ENCODE data around the gene TEC.
"Not testable (repeated sequence)": the region's sequence is repeated elsewhere in the genome, so short reads cannot be mapped to it uniquely, and the experiment has no call there.

The TEC gene

DNA sequence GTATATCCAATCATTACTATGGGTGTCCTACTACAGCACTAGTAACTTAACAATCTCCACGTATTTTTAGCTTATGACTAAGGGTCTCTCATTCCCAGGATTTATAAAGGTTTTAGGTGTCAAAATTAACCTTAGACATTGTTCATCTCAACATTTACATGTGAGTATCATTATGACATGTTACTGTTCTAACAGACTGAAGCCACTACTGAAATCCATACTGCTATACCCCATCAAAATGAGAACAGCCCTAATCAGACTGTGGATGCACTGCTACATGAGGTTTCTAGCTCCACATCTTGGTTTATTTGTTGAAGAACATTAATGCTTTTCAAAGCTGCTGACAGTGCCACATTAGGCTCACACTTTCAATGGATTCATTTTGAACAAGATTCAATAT, 100.0 kb downstream of the TEC start:
- DNase-seq (ENCODE audit: extremely low read depth in 1 of 2, low read depth in 1 of 2), result no peak

GRCh38 chr4:48167538-48168263, 101.9 kb downstream of the TEC start:
- no peak for DNase-seq (ENCODE audit: extremely low read depth in 1 of 2, low read depth in 1 of 2)

DNA sequence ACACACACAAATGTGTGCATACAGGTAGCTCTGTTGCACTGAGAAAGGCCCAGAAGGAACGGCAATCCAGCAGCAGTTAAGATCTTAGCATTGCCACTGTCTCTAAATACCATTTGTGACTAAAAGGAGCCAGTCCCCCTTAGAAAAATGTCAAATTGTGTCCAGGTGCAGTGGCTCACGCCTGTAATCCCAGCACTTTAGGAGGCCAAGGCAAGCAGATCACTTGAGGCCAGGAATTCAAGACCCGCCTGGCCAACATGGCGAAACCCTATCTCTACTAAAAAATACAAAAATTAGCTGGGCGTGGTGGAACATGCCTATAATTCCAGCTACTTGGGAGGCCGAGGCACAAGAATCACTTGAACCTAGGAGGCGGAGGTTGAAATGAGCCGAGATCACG, 105.1 kb downstream of the TEC start:
- DNase-seq (ENCODE audit: extremely low read depth in 1 of 2, low read depth in 1 of 2), result not testable (repeated sequence)

- DNase-seq (ENCODE audit: extremely low read depth in 1 of 2, low read depth in 1 of 2), result no peak
These were observed 105.9 kb downstream of the TEC start for GRCh38 chr4:48163746-48164145.

GRCh38 chr4:48162162-48162561, 107.5 kb downstream of the TEC start:
- DNase-seq (ENCODE audit: extremely low read depth in 1 of 2, low read depth in 1 of 2), result no peak

DNA sequence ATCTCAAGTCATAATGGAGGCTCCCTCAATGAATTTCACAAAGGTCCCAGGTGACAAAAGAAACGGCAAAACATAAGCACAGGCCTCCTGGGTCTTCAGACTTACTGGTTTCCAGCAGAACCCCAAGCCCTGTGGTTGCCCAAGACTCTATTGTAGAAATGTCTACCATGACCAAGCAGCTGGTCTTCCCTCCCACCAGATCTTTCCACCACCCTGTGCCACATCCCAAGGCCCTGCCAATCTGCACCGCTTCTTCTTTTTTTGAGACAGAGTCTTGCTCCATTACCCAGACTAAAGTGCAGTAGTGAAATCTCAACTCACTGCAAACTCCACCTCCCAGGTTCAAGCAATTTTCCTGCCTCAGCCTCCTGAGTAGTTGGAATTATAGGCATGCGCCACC, 112.4 kb downstream of the TEC start:
- DNase-seq (ENCODE audit: extremely low read depth in 1 of 2, low read depth in 1 of 2), result no peak

- DNase-seq (ENCODE audit: extremely low read depth in 1 of 2, low read depth in 1 of 2), result no peak
These were observed 113.2 kb downstream of the TEC start for GRCh38 chr4:48156423-48156822.

- DNase-seq (ENCODE audit: extremely low read depth in 1 of 2, low read depth in 1 of 2), result no peak
These were observed 115.7 kb downstream of the TEC start for GRCh38 chr4:48153791-48154550.

DNA sequence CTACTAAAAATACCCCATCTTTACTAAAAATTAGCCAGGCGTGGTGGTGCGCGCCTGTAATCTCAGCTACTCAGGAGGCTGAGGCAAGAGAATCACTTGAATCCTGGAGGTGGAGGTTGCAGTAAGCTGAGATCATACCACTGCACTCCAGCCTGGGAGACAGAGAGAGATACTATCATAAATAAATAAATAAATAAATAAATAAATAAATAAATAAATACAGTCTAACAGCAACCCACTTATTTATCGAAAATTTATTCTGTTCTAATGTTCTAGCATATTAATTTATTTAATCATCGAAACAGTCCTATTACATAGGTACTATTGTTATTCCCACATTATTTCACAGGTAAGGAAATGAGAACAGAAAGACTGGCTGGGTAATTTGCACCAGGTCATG, 117.4 kb downstream of the TEC start:
- no peak for DNase-seq (ENCODE audit: extremely low read depth in 1 of 2, low read depth in 1 of 2)

- DNase-seq (ENCODE audit: extremely low read depth in 1 of 2, low read depth in 1 of 2), result no peak
These were observed 119.7 kb downstream of the TEC start for GRCh38 chr4:48149827-48150370.

DNA sequence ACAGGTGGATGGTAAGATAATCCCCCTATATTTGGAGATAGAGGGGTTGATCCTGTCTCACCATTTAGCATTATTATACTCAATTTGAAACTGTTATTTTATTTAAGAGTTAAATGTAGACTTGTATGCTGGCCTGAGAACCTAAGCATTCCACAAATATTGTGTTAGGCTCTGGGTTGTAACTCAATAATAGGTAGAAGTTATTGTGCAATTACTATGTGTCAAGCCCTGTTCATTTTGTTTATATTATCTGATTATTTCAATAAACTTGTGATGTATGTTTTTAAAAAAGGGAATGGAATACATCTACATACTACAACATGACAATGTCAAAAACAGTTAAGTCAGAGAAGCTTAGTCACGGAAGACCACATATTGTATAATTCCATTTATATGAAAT, 122.0 kb downstream of the TEC start:
- no peak for DNase-seq (ENCODE audit: extremely low read depth in 1 of 2, low read depth in 1 of 2)

DNA sequence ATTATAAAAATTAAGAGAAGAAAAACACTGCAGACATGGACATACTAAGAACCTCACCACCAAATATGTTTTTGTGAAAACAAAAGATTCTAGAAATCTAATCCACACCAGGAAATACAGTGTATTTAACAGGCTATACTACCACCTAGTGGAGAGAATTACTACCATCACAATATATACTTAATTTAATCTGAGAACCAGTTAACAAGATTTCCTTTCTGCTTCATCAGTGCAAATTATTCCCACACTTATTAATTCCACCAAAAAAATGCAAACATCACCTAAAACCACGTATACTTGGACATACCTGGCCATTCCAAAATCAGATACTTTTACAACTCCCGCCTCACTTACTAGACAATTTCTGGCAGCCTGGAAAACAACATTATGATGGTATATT, 128.6 kb downstream of the TEC start:
- no peak for DNase-seq (ENCODE audit: extremely low read depth in 1 of 2, low read depth in 1 of 2)

DNA sequence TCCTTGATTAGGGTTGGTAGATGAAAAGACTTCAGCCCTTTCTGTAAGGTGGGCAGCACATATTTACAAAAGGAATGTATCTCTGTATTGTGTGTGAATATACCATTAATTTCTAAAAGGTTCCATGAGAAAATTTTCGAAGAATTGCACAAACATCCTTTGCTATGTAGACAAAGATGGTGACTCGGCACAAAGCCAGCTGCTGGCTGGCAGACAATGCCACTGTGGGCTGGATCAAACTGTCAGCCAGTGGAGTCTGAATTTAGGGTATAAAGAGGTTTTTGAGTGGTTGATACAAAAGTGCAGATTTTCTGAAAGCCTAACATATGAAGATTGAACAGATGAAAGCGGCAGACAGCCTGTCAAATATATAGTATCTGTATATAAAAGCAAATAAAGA, 129.9 kb downstream of the TEC start:
- no peak for DNase-seq (ENCODE audit: extremely low read depth in 1 of 2, low read depth in 1 of 2)

GRCh38 chr4:48138936-48139335, 130.7 kb downstream of the TEC start:
- DNase-seq (ENCODE audit: extremely low read depth in 1 of 2, low read depth in 1 of 2), result no peak

DNA sequence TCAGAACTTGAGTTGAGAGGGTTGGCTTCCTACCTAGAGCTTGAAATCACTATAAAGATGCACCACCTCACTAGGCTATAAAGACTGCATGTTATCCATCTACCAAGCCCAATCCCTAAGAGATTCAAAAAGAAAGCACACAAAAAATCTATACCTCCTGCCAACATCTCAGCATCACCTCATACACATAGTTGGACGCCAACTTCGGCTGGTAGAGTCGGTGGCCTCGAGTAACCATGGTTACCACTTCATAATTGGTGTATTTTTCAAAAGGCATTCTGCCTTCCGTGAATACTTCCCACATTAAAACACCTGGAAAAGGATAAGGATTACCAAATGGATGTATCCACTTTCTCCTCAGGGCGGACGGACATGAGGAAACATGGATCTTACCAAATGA, 131.1 kb downstream of the TEC start:
- DNase-seq (ENCODE audit: extremely low read depth in 1 of 2, low read depth in 1 of 2), result no peak

DNA sequence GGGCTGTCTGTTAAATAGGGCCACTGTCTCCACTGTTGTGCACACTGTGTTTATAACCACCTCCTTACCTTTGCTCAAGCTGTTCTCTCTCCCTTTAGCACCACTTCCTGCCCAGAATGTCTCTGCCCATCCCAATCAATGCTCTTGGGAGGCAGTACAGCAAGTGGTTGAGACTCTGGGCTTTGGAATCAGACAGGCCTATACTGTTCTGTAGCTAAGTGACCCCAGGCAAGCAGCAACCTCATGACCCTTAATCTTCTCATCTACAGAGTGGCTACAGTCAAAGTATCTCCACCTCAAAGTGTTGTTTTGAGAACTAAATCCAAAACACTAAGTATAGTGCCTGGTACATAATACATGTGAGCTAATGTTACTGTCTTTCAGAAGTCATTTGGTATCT, 131.8 kb downstream of the TEC start:
- DNase-seq (ENCODE audit: extremely low read depth in 1 of 2, low read depth in 1 of 2), result no peak

DNA sequence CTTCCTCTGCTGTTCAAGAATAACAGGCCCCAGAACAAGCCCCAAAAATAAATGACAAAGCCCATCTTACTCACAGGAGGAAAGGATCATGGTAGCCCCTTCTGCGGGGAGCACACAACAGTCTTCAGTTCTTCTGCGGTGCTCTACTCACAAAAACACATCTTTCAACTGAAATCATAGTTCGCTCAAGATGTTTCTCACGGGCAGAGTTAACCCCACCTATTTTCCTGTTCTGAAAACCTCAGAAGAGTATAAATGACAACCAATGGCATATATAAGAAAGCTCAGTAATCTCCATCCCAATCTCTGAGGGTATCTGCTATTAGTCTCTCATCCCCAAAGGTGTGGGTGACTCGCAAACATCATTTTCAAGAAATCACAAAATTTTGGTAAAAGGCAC, 135.6 kb downstream of the TEC start, which contains the start of gene TXK:
Gene TXK, minus strand, starts transcription at position 170 of the 400 bp plus-strand sequence. Its CDS starts 80 bp downstream, at position 90.
- no peak for DNase-seq (ENCODE audit: extremely low read depth in 1 of 2, low read depth in 1 of 2)

GRCh38 chr4:48133669-48134068, 136.0 kb downstream of the TEC start:
- no peak for DNase-seq (ENCODE audit: extremely low read depth in 1 of 2, low read depth in 1 of 2)

DNA sequence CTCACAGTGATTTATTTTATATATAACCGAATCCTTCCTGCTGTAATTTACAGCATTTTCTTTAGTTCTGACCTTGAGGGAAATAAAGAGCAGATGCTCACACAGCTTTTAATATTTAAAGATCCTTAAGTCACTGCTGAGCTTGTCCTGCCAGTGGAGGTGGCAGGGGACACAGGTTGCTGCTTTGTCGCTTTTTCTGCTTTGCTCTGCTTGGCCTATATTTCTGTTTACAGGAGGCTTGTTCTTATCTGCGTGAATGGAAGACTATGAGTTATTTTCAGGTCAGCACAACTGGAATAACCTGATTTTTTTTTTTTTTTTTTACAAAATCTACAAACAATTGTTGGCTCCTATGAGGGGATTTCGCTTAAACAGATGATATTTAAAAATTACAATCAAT, 137.9 kb downstream of the TEC start:
- no peak for DNase-seq (ENCODE audit: extremely low read depth in 1 of 2, low read depth in 1 of 2)

DNA sequence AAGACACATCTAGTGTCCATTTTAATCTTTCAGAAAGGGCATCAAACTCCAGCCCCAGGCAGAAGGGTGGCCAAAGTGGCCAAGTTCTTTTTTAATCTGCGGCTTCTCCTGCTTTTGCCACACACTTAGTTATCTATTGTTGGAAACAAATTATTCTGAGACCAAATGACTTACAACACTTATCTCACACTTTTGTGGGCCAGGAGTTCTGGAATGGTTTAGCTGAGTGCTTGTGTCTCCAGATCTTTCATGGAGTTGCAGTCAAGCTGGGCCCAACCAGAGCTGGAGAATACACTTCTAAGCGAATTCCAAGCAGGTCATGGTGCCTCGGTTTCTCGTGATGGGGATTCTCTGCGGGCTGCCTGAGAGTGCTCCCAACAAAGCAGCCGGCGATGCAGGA, 139.5 kb downstream of the TEC start:
- no peak for DNase-seq (ENCODE audit: extremely low read depth in 1 of 2, low read depth in 1 of 2)

- DNase-seq (ENCODE audit: extremely low read depth in 1 of 2, low read depth in 1 of 2), result peak; percentile 29 to 51
These were observed 140.2 kb downstream of the TEC start for GRCh38 chr4:48129307-48130014.
